ENCODE results near the gene C22orf23.

DNA sequence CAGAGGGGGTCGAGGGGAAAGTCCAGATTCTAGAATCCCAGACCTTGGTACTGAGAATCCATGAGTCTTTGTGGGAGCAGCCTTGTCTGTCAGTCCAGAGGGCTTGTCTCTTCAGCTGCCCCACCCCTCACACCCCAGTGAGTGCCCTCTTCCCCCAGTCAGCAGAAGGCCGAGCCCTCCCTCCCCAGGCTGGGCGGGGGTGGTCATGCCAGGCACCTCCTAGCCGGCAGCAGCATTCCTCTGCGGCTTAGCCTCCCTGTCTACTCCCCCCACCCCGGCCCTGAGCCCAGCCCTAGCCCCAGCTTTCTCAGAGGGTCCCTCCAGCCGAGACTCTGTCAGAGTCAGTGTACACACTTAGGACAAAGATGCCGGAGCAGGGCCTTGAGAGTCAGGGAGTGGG, 26.4 kb upstream of the C22orf23 start:
- TF ChIP-seq, protein P1, sequence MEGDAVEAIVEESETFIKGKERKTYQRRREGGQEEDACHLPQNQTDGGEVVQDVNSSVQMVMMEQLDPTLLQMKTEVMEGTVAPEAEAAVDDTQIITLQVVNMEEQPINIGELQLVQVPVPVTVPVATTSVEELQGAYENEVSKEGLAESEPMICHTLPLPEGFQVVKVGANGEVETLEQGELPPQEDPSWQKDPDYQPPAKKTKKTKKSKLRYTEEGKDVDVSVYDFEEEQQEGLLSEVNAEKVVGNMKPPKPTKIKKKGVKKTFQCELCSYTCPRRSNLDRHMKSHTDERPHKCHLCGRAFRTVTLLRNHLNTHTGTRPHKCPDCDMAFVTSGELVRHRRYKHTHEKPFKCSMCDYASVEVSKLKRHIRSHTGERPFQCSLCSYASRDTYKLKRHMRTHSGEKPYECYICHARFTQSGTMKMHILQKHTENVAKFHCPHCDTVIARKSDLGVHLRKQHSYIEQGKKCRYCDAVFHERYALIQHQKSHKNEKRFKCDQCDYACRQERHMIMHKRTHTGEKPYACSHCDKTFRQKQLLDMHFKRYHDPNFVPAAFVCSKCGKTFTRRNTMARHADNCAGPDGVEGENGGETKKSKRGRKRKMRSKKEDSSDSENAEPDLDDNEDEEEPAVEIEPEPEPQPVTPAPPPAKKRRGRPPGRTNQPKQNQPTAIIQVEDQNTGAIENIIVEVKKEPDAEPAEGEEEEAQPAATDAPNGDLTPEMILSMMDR (conservative IDR thresholded peaks at IDR 0.05 in 1 of 2, IDR thresholded peaks at IDR 0.05 in 1 of 2; ENCODE audit: extremely low read depth in 1 of 2, insufficient read depth in 1 of 2, low read depth in 1 of 2, low read length in 2 of 2): no peak
- TF ChIP-seq EZH2 (IDR thresholded peaks at IDR 0.05; ENCODE audit: borderline replicate concordance, low read length): no peak

Measured in mammary epithelial cell (primary cell).